ENCODE measurements around the gene LONRF3.
A peak's percentile ranks its signal among the peaks of the same experiment; 100 is the strongest.

LONRF3 gene

GRCh38 chrX:118974088-118974907 is at the start of gene LONRF3:
TSS of gene LONRF3 (plus strand) at chrX:118974618. CDS start at chrX:118974781, 163 bp downstream.
- peak; percentile 58 for DNase-seq

- no peak for DNase-seq
Observed at GRCh38 chrX:118928151-118928550, 46.3 kb upstream of the LONRF3 start.

- DNase-seq: no peak
Observed at GRCh38 chrX:118935352-118935751, 39.1 kb upstream of the LONRF3 start.

- no peak for DNase-seq
Observed at GRCh38 chrX:118941147-118941546, 33.3 kb upstream of the LONRF3 start.

GRCh38 chrX:118943102-118943501 is 31.3 kb upstream of the LONRF3 start:
- no peak for DNase-seq

GRCh38 chrX:118945921-118946320 is 28.5 kb upstream of the LONRF3 start:
- no peak for DNase-seq

- DNase-seq: no peak
Observed at GRCh38 chrX:118948270-118948669, 26.1 kb upstream of the LONRF3 start.

- no peak for DNase-seq
Observed at GRCh38 chrX:118961866-118962560, 12.4 kb upstream of the LONRF3 start.

GRCh38 chrX:118963159-118963558 is 11.3 kb upstream of the LONRF3 start:
- DNase-seq: no peak

- DNase-seq: no peak
Observed at GRCh38 chrX:118964252-118964651, 10.2 kb upstream of the LONRF3 start.

- DNase-seq: no peak
Observed at GRCh38 chrX:118965395-118965794, 9.0 kb upstream of the LONRF3 start.

GRCh38 chrX:118968031-118968430 is 6.4 kb upstream of the LONRF3 start:
- no peak for DNase-seq

- DNase-seq: no peak
Observed at GRCh38 chrX:118971552-118971951, 2.9 kb upstream of the LONRF3 start.

- DNase-seq: no peak
Observed at GRCh38 chrX:118973389-118974087, 880 bp upstream of the LONRF3 start.

GRCh38 chrX:118974908-118975671 is 672 bp downstream of the LONRF3 start:
- peak; percentile 45 for DNase-seq

GRCh38 chrX:118975831-118976598 is 1.6 kb downstream of the LONRF3 start:
- DNase-seq: peak; percentile 72

- peak; percentile 33 for DNase-seq
Observed at GRCh38 chrX:118976599-118977340, 2.4 kb downstream of the LONRF3 start.

GRCh38 chrX:118977424-118977823 is 3.0 kb downstream of the LONRF3 start:
- no peak for DNase-seq

GRCh38 chrX:118978451-118978850 is 4.0 kb downstream of the LONRF3 start:
- DNase-seq: no peak

GRCh38 chrX:118980761-118981160 is 6.3 kb downstream of the LONRF3 start:
- no peak for DNase-seq

- no peak for DNase-seq
Observed at GRCh38 chrX:118983513-118983912, 9.1 kb downstream of the LONRF3 start.
